HCT116 (cell line): ENCODE measurements around the gene CD247.

Experiments used
- CTCF ChIP-seq, 3 experiments: fragments of 200-600 bp in 1 of 3; sonication (generic) in 1 of 3; IDR thresholded peaks in 2 of 3; conservative IDR thresholded peaks in 1 of 3; 2 replicates each; pipeline ENCODE4 v1.5.1; 2012 to 2017; ENCODE audit warnings: low read depth in 2 of 3, low read length in 2 of 3, antibody characterized with exemption in 1 of 3, borderline replicate concordance in 1 of 3, control low read depth in 1 of 3, mild to moderate bottlenecking in 1 of 3, mixed read lengths in 1 of 3, mixed run types in 1 of 3, moderate library complexity in 1 of 3; ENCODE audit not compliant: insufficient read depth in 1 of 3
- EZH2phosphoT487 ChIP-seq: fragments of 200-600 bp; IDR thresholded peaks from 2 replicates; pipeline ENCODE4 v1.6.1; 2018; ENCODE audit warnings: antibody characterized with exemption, borderline replicate concordance
- FOSL1 ChIP-seq: IDR thresholded peaks from 2 replicates; pipeline ENCODE4 v1.6.1; 2012; ENCODE audit warnings: low read depth
- JUND ChIP-seq: IDR thresholded peaks from 2 replicates; pipeline ENCODE4 v1.6.1; 2012
- POLR2A ChIP-seq: IDR thresholded peaks from 2 replicates; pipeline ENCODE4 v1.7.0; 2011; ENCODE audit warnings: borderline replicate concordance; ENCODE audit not compliant: insufficient read depth, insufficient read length; ENCODE audit errors: extremely low read depth
- REST ChIP-seq: IDR thresholded peaks from 2 replicates; pipeline ENCODE4 v1.6.1; 2012; ENCODE audit warnings: low read depth
- TCF7L2 ChIP-seq: IDR thresholded peaks from 2 replicates; pipeline ENCODE4 v1.7.0; 2011; ENCODE audit warnings: borderline replicate concordance, inconsistent platforms; ENCODE audit not compliant: insufficient read depth, insufficient read length; ENCODE audit errors: extremely low read depth

- no peak for TF ChIP-seq CTCF (IDR thresholded peaks at IDR 0.05 in 2 of 3, conservative IDR thresholded peaks at IDR 0.05 in 1 of 3; ENCODE audit: borderline replicate concordance in 1 of 3, insufficient read depth in 1 of 3, low read depth in 2 of 3, low read length in 2 of 3)
- TF ChIP-seq POLR2A: no peak
- no peak for TF ChIP-seq EZH2phosphoT487
- no peak for TF ChIP-seq REST
- no peak for TF ChIP-seq FOSL1
- no peak for TF ChIP-seq TCF7L2
- TF ChIP-seq JUND: no peak
These were observed 71.4 kb downstream of the CD247 start for GRCh38 chr1:167446966-167447365.
